ACHN (cell line): ENCODE measurements around the gene DIP2C.
A peak's percentile ranks its signal among the peaks of the same experiment; 100 is the strongest.

ENCODE experiments used
- DNase-seq: peaks from one replicate; pipeline ENCODE4 v3.0.0-alpha.2; 2015
- in situ Hi-C: cut with HindIII; loops from 2 replicates; pipeline ENCODE4 v1.10.0; 2017; ENCODE audit warnings: low sequenced_read_pairs, low pct_ligation_motif_present, low pct_unique_long_range_greater_than_20kb

DIP2C gene

GRCh38 chr10:298033-298432 lies 391.4 kb downstream of the DIP2C start:
- DNase-seq: no peak
- in situ Hi-C loops: no loop called here

- in situ Hi-C loops: no loop called here
Observed at GRCh38 chr10:297567-297966, 391.9 kb downstream of the DIP2C start.

DNA sequence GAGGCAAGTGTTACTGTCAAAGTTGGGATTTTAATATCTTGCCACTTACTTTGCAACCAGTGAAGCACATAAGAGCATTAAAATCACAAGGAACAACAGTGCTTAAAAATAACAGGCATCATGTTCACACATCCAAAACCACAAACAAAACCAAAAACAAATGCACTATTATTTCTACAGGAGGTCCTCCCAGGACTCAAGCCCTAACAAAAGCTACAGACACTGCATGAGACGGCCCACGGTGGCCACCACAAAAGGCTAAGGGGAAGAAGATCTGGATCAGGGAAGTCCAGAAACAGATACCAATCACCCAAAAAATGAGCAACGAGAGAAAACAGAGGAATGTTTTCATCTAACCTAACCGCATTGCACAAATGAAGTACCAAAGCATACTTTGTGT lies 395.8 kb downstream of the DIP2C start:
- in situ Hi-C loops: no loop called here
- DNase-seq: no peak

More at GRCh38 chr10:297567-297966, 391.9 kb downstream of the DIP2C start:
- no peak for DNase-seq

DNA sequence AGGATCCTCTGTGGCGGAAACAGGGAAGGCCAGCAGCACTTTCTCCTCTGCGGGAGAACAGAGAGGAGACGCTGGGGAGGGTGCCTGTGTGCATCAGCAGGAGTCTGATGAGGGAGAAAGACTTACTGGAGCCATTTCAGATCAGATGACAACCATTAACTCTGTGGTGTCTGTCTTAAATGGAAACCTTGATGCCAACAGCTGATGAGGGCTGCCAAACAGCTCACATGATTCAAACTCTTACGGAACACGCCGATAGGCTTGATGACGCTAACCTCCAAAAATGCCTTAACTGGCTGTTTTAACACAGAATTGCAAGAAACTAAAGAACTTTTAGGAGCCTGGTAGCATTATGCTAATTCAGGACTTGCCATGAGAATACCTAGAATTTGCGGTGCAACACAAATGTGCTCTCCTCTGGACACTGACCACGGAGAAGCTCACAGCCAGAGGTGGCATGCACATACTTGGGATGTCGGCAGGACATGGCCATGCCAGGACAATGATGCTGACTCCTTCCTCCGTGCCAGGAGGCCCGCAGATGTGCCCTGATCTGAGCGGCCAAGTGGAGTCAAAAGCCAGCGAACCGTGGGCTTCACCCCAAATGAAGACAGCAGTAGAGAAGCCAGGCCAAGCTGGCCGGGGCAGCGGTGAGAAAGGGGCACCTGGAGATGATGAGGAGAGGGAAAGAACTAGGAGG lies 399.3 kb downstream of the DIP2C start:
- in situ Hi-C loops: no loop called here
- DNase-seq: no peak

DNA sequence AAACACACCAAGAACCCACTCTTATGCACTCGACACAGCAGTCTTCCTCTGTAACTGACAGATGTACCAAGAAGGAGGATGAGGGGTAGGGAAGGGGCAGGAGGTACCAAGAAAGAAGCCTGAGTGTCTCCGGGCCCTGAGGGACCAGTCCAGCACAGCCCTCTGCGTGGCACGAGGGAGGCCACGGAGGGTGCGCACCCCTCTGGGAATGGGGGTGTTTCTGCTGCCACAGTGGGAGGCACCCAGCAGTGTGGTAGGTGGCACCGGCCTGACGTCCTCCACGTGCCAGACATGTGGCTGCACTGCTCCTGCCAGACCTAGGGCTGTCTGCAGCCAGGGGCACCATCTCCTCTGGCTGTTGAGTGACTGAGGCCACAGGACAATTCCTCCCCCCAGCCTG lies 399.9 kb downstream of the DIP2C start:
- no peak for DNase-seq
- in situ Hi-C loops: no loop called here

DNA sequence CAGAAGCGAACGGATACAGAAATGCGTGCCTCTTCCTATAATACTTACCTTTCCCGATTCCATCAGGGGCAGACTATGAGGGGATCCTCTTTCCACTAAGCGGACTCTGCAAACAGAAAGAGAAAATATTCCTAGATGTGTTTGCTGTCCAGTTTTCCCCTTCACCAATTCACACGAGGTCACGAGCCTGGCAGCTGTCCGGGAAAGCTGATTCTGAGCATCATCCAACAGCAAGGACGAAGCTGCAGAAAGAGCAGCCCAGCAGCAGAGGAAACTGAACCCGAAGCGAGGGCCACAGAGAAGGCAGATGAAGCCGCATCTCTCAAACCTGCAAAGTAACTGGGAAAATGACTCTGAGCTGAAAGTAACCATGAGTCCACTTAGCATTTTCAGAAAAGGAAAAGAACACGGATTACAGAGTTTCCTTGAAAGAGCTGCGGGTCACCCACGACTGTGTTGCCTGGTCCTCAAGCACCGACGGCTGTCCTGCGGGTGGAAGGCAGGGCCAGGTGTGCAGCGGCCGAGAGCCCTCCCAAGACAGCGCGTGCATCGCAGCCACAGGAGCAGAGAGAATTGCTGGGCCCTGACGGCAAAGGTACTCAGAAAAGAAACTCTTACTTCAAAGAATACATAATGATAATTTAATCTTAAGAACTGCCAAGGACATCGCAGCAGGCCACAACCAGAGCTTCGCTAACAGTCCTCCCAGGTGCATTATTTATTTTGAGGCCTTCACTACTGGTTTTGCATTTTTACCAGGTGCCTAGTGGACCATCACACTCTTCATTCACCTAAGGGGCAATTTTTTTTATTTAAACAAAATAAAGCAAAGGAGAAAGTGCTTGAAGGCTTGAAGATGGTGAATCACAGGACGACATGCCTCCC lies 400.9 kb downstream of the DIP2C start:
- in situ Hi-C loops: no loop called here
- no peak for DNase-seq

DNA sequence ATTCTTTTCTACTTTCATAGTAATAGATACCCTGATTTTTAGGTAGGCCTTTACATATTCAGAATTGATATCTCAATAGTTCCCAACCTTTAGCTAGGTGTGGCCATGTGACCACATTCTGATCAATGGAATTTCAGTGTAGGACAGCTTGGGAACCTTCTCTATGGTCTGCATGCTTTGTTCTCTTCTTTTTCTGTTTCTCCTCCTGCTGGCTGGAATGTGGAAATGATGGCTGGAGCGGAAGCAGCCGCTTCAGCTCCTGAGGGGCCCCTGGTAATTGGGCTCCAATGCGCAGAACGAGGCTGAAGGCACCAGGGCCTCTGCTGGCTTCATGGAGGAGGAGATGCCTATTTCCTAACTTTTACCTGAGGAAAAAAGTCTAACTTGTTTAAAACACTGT lies 401.7 kb downstream of the DIP2C start:
- peak; percentile 4 for DNase-seq
- in situ Hi-C loops: no loop called here

DNA sequence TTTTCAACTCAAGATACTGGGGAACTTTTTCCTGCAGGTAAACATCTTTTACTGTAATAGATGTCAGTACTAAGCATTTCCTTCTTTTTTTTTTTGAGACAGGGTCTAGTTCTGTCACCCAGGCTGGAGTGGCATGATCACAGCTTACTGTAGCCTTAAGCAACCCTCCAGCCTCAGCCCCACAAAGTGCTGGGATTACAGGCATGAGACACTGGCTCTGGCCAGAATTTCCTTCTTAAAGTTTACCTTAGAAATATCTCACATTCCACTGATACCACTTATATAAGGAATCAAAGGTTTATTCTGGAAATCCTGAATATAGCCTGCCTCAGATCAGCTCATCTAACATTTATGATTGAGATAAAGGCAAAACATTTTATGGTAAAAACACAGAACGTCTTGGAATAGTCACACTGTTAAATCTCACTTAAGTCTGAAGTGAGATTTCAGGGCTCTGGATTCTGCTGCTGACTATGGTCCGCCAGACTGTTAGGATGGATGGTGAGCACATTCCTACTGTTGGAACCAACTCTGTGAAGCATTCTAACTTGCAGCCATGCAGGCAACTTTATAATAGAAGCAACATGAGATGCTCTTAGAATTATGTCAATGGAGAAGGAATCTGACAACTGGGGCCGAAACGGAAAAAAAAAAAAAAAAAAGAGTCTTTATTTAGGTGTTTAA lies 402.3 kb downstream of the DIP2C start:
- in situ Hi-C loops: no loop called here
- no peak for DNase-seq

DNA sequence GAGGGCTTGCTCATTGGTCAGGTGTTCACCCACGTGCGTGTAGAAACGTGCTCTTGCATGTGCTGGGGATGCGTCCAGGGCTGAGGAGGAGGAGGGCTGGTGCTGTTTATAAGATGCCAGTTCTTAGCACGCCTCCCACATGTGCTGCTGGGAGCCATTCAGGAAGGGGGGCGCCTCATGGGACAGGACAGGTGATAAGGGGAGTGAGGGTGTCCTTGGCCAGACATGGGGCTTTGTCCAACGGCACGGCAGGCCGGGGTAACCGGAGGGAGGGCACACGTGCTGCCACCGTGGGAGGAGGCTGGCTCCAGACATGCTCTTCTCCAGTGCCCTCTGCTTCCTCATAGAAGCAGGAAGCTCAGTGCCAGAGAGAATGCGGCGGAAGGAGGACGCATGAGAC lies 404.3 kb downstream of the DIP2C start:
- in situ Hi-C loops: no loop called here
- DNase-seq: no peak

GRCh38 chr10:283916-284356 lies 405.5 kb downstream of the DIP2C start:
- in situ Hi-C loops: no loop called here
- no peak for DNase-seq

GRCh38 chr10:283140-283479 lies 406.4 kb downstream of the DIP2C start:
- no peak for DNase-seq
- in situ Hi-C loops: no loop called here

- DNase-seq: no peak
- in situ Hi-C loops: no loop called here
Observed at GRCh38 chr10:282294-283139, 407.0 kb downstream of the DIP2C start.

DNA sequence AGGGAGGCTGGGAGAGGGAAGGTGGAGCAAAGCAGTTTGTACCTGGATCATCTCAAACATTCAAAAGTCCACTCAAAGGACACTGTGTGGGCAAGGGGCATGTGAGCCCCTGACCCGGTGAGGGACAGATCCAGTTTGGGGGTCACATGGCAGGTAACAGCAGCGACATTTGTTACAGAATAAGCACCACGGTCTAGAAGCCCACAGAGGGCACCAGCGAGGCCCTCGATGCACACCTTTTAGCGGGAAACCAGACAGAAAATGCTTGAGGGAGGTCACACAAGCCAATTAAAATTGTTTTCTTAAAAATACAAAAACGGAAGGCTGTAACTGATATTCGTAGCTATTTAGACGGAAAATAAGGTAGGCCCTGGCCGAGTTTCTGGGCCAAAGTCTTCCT lies 409.8 kb downstream of the DIP2C start:
- DNase-seq: no peak
- in situ Hi-C loops: no loop called here

GRCh38 chr10:279232-279631 lies 410.2 kb downstream of the DIP2C start:
- DNase-seq: no peak
- in situ Hi-C loops: no loop called here

DNA sequence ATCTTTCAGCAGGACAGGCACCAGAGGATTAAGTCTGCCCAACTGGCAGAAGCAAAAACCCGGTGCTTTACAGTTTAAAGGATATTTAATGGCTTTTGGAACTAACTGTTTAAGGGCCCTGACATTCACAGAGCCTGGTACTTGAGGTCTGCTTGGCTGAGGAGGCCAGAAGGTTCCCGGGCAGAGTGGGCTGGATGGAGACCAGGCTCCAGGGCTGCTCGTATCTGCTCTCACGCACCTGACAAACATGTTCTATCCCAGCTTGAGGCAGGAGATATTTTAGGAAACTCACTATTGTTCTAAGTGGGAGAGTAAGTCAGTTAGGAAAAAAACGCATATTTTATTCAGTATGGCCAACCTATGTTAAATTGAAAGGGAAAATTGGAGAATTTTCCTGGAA lies 410.8 kb downstream of the DIP2C start:
- in situ Hi-C loops: no loop called here
- DNase-seq: no peak

- DNase-seq: no peak
- in situ Hi-C loops: no loop called here
Observed at GRCh38 chr10:277963-278362, 411.5 kb downstream of the DIP2C start.

DNA sequence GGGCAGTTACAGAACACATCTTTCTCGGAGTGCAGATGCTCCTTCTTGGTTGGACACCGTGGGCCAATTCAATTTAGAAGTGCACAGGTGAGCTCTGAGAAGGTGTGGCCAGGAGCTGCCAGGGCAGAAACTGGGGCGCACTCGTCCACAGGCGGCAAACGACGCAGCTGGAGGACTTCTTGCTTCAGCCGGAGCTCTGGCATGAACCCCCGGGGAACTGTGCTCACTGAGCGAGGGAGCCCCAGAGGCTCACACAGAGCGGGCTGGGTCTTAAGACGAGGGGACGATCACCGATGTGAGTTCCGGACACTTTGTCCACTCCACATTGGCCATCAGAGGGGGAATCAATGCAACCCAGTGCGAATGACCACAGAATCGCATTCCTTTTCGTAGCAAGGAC lies 413.8 kb downstream of the DIP2C start:
- DNase-seq: no peak
- in situ Hi-C loops: no loop called here

DNA sequence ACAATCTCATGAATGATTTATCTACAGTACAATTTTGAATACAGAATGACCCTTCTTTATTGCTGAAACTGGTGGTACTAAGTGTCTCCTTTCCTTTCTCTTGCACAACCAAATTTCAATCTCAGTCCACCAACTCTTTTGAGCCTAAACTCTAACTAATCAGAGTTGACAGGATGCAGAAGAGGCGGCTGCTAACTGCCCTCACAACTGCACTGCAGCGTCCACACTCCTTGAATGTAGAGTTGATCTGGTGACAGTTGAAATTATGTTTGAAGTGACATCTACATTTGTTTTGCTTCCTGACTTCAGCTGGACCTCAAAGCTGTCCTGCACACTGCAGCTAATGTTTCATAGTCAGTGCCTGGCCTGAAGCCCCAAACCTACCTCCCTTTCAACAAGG lies 414.6 kb downstream of the DIP2C start:
- no peak for DNase-seq

GRCh38 chr10:273088-273487 lies 416.4 kb downstream of the DIP2C start:
- in situ Hi-C loops: no loop called here
- DNase-seq: no peak

More for the DNA sequence above, 414.6 kb downstream of the DIP2C start:
- in situ Hi-C loops: no loop called here
